Measurements from ENCODE around the gene DLST.
A peak's percentile ranks its signal among the peaks of the same experiment; 100 is the strongest.

DLST gene

GRCh38 chr14:74934041-74934440 lies 52.3 kb downstream of the DLST start:
- Histone ChIP-seq H3K27me3 (no peaks in the 10 kb centered on the region), H3K9me3 (replicated peaks in 1 of 11) (no peaks in the 10 kb centered on the region; a peak in 1 of 22 replicates), H3K36me3 (no peaks in the 10 kb centered on the region), H3K4me3 (peak overlapping the region in 6 of 10 experiments; percentile 26 to 49 (median 44); a peak in 10 of 20 replicates), H3K27ac (peak overlapping the region in 10 of 11 experiments; percentile 63 to 97 (median 90); a peak in 19 of 22 replicates), H3K9ac (peak overlapping the region in 10 of 11 experiments; percentile 42 to 83 (median 78); a peak in 19 of 22 replicates), H4K20me1 (no peaks in the 10 kb centered on the region), H3K4me1 (peaks cover 97 to 100% (median 100%) of the 10 kb centered on the region in 10 experiments), H3K4me2 (peak overlapping the region; percentile 79 to 93 (median 89))
- TF ChIP-seq Cebpa-rat (IDR thresholded peaks at IDR 0.05), result no peak

- TF ChIP-seq Cebpa-rat (IDR thresholded peaks at IDR 0.05), result no peak
- Histone ChIP-seq H3K4me1 (peaks cover 97 to 100% (median 100%) of the 10 kb centered on the region in 10 experiments), H3K27me3 (no peaks in the 10 kb centered on the region), H3K4me2 (peak overlapping the region; percentile 79 to 93 (median 89)), H3K4me3 (peak overlapping the region in 7 of 10 experiments; percentile 26 to 49 (median 44); a peak in 13 of 20 replicates), H3K36me3 (no peaks in the 10 kb centered on the region), H3K9ac (peak overlapping the region; percentile 18 to 83 (median 77); a peak in 20 of 22 replicates), H3K27ac (peak overlapping the region; percentile 16 to 97 (median 88); a peak in 21 of 22 replicates), H3K9me3 (replicated peaks in 1 of 11) (no peaks in the 10 kb centered on the region; a peak in 1 of 22 replicates), H4K20me1 (no peaks in the 10 kb centered on the region)
These were observed 53.0 kb downstream of the DLST start for GRCh38 chr14:74934476-74935359.

GRCh38 chr14:74935360-74935680 lies 53.6 kb downstream of the DLST start:
- peak overlapping the region in 10 of 11 experiments; percentile 18 to 83 (median 78); a peak in 18 of 22 replicates for H3K9ac ChIP-seq
- no peaks in the 10 kb centered on the region for H3K27me3 ChIP-seq
- H3K27ac ChIP-seq, result peak overlapping the region; percentile 16 to 97 (median 88); a peak in 21 of 22 replicates
- no peaks in the 10 kb centered on the region for H4K20me1 ChIP-seq
- no peaks in the 10 kb centered on the region for H3K36me3 ChIP-seq
- no peaks in the 10 kb centered on the region; a peak in 1 of 22 replicates for H3K9me3 ChIP-seq (replicated peaks in 1 of 11)
- TF ChIP-seq Cebpa-rat (IDR thresholded peaks at IDR 0.05), result no peak
- H3K4me1 ChIP-seq, result peaks cover 97 to 100% (median 100%) of the 10 kb centered on the region in 10 experiments
- H3K4me2 ChIP-seq, result peak overlapping the region; percentile 79 to 93 (median 89)
- H3K4me3 ChIP-seq, result peak overlapping the region in 7 of 10 experiments; percentile 26 to 49 (median 44); a peak in 12 of 20 replicates

- H3K36me3 ChIP-seq, result no peaks in the 10 kb centered on the region
- no peaks in the 10 kb centered on the region for H3K27me3 ChIP-seq
- H3K27ac ChIP-seq, result peak overlapping the region in 7 of 11 experiments; percentile 1 to 97 (median 91); a peak in 11 of 22 replicates
- H3K4me1 ChIP-seq, result peaks cover 96 to 100% (median 100%) of the 10 kb centered on the region in 10 experiments
- H4K20me1 ChIP-seq, result no peaks in the 10 kb centered on the region
- H3K9me3 ChIP-seq (replicated peaks in 1 of 11), result no peaks in the 10 kb centered on the region; a peak in 1 of 22 replicates
- H3K4me3 ChIP-seq, result no peak overlapping the region
- no peak for TF ChIP-seq Cebpa-rat (IDR thresholded peaks at IDR 0.05)
- peak overlapping the region; percentile 65 to 93 (median 90) for H3K4me2 ChIP-seq
- 0 out of 22 replicates have a peak overlapping the region, but pooled peaks of 2 of the 11 experiments have one; percentile 81 to 82 for H3K9ac ChIP-seq
These were observed 54.4 kb downstream of the DLST start for GRCh38 chr14:74936151-74936550.

DNA sequence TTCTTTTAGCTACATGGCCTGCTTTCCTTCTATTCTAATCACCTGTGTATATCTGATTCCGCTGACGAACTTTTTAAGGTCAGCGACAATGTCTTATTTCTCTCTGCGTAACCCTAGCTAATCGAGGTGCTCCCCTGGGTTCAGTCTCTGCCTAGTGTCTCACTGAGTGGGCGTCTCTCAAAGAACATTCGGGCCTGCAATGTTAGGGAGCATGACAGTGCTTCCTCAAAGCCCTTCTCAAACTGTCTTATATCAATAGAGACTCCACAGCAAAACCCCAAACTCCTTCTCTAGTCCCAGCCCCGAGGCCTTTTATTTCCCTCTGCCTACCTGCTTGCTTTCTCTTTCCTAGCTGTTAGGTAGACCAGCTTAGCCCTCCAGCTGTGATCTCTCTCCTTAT lies 55.0 kb downstream of the DLST start:
- Histone ChIP-seq H3K4me1 (peaks cover 96 to 100% (median 100%) of the 10 kb centered on the region in 10 experiments), H3K27me3 (no peaks in the 10 kb centered on the region), H4K20me1 (no peaks in the 10 kb centered on the region), H3K4me3 (no peak overlapping the region), H3K4me2 (peak overlapping the region; percentile 65 to 93 (median 90)), H3K36me3 (no peaks in the 10 kb centered on the region), H3K27ac (peak overlapping the region in 7 of 11 experiments; percentile 1 to 97 (median 91); a peak in 8 of 22 replicates), H3K9me3 (replicated peaks in 1 of 11) (no peaks in the 10 kb centered on the region; a peak in 1 of 22 replicates), H3K9ac (peak overlapping the region in 1 of 11 experiments; percentile 17; a peak in 1 of 22 replicates)
- no peak for TF ChIP-seq Cebpa-rat (IDR thresholded peaks at IDR 0.05)

DNA sequence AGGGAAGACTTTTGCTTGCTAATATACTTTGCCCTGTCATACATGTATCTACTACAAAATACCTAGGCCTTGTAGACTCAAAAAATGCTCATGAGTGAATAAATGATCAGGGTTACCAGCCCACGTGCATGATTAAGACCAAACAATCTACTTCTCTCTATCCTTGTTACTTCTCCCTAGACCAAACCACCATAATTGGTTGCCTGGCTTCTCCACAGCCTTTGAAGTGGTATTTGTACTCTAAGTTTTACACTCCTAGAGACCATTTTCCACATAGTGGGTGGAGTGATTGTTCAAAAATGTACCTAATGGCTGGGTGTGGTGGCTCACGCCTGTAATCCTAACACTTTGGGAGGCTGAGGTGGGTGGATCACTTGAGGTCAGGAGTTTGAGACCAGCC lies 55.5 kb downstream of the DLST start:
- H3K27ac ChIP-seq, result peak overlapping the region in 6 of 11 experiments; percentile 6 to 97 (median 92); a peak in 7 of 22 replicates
- H3K9ac ChIP-seq, result no peak overlapping the region; a peak in 1 of 22 replicates
- no peak for TF ChIP-seq Cebpa-rat (IDR thresholded peaks at IDR 0.05)
- H3K4me1 ChIP-seq, result peaks cover 96 to 100% (median 100%) of the 10 kb centered on the region in 10 experiments
- H4K20me1 ChIP-seq, result no peaks in the 10 kb centered on the region
- H3K27me3 ChIP-seq, result no peaks in the 10 kb centered on the region
- peak overlapping the region; percentile 65 to 93 (median 90) for H3K4me2 ChIP-seq
- H3K9me3 ChIP-seq (replicated peaks in 1 of 11), result no peaks in the 10 kb centered on the region; a peak in 1 of 22 replicates
- no peak overlapping the region for H3K4me3 ChIP-seq
- no peaks in the 10 kb centered on the region for H3K36me3 ChIP-seq

DNA sequence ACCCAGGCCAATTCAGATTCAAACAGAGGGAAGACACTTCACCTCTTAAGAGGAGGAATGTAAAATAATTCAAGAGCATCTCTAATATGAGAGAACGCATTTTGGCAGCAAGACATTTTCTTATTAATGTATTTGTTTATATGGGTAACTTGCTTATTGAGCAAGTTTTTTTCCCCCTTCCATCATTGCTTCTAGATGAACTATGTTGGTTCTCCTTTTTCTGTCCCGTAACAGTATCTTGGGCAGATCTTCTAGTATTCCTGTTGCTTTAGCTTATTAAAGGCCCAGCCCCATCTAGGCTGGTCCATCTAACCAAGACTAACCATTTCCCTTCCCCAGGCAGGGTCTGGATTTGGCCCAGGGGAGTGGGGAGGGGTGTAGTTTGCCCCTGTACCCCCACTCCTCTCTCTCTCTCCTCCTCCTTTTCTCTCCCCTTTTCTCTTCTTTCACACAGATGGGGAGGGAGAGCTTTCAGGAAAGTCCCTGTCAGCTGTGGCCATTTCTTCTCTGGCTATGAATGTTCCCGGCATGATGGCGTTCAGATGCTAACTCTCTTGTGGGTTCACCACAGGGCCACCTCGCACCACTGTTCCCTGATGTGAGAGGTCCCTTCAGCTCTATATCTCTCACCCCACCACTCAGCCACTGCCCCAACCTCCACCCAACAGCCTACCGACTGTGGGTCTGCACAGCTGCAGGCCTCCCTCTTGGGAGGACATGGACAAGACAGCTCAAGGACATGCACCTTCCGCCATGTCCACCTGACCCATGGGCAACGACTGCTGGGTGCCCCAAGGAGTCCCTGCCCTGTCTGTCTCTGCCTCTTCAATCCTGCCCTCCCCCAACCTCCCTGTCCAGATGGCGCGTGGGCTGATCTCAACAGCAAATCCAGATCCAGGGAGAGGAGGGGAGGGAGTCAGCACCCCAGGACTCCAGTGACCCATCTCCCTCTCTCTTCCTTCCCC lies 57.1 kb downstream of the DLST start:
- peak overlapping the region; percentile 77 to 95 (median 91) for H3K4me2 ChIP-seq
- H3K36me3 ChIP-seq, result no peaks in the 10 kb centered on the region
- TF ChIP-seq Cebpa-rat (IDR thresholded peaks at IDR 0.05), result no peak
- no peaks in the 10 kb centered on the region for H3K27me3 ChIP-seq
- peak overlapping the region in 4 of 10 experiments; percentile 3 to 31 (median 13); a peak in 2 of 20 replicates for H3K4me3 ChIP-seq
- H3K9ac ChIP-seq, result peak overlapping the region; percentile 65 to 87 (median 81); a peak in 21 of 22 replicates
- no peaks in the 10 kb centered on the region for H4K20me1 ChIP-seq
- peaks cover 96 to 100% (median 100%) of the 10 kb centered on the region in 10 experiments for H3K4me1 ChIP-seq
- H3K9me3 ChIP-seq (replicated peaks in 1 of 11), result no peaks in the 10 kb centered on the region; a peak in 1 of 22 replicates
- H3K27ac ChIP-seq, result peak overlapping the region; percentile 88 to 97 (median 94)

DNA sequence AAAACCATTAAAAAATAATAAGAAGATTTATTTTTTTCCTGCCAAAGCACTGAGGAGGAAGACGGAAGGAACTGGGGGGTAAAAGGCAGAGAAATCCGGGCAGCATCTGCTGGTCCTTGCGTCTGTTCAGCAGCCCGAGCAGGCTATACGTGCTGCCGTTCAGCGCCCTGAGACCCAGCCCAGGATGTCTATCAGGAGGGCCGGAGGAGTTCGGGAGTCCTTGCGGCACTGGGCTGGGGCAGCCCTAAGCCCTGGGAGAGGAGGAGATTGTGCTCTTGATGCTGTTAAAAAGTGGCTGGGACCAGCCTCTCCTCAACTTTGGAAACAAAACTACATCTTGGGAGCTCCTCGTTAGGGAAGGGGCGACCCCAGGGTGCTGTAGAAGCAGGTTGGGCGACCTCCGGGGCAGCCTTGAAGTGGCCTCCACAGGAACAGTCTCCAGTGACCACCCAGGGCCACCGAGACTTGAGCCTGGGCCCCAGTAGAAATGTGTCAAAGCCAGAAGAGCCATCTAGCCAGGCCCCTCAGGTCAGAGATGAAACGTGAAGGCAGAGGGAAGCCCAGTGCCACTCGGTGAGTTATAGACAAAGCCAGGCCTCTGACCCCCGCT lies 59.3 kb downstream of the DLST start:
- Histone ChIP-seq H3K4me2 (peak overlapping the region; percentile 77 to 95 (median 91)), H3K9me3 (replicated peaks in 1 of 11) (no peaks in the 10 kb centered on the region; a peak in 1 of 22 replicates), H4K20me1 (no peaks in the 10 kb centered on the region), H3K27me3 (no peaks in the 10 kb centered on the region), H3K4me3 (peak overlapping the region in 6 of 10 experiments; percentile 33 to 64 (median 52); a peak in 8 of 20 replicates), H3K4me1 (peaks cover 82 to 100% (median 98%) of the 10 kb centered on the region in 10 experiments), H3K9ac (peak overlapping the region; percentile 78 to 87 (median 84)), H3K36me3 (no peaks in the 10 kb centered on the region), H3K27ac (peak overlapping the region; percentile 88 to 97 (median 94))
- TF ChIP-seq Cebpa-rat (IDR thresholded peaks at IDR 0.05), result no peak

All from BLaER1 treated with 17β-estradiol and CSF1 and Interleukin-3, amounts not matched to agents 10 nM and 100 nM (cell line).